Left cardiac atrium (tissue), 4 donors: ENCODE data around the gene DNM1. TPM values are rescaled to one million over a fixed set of nuclear protein-coding genes. Genes with fewer than 3 reads are reported as not detected.
A peak's percentile ranks its signal among the peaks of the same experiment; 100 is the strongest.

Experiments used
- ATAC-seq, 2 donors: fragments of 200-7000 bp; cut with Tn5 transposase; one replicate each; pipeline ENCODE4 v1.9.1; 2020; ENCODE audit warnings: mild to moderate bottlenecking in 2 of 2, moderate library complexity in 2 of 2
- DNase-seq: peaks from one replicate; pipeline ENCODE4 v3.0.0-alpha.2; 2020
- intact Hi-C, 2 donors: fragments of 100-400 bp; cut with DNase I; formaldehyde crosslinking; loops; one replicate each; pipeline versions ENCODE4 v1.14.1 to v1.15.1; 2022 to 2023
- microRNA-seq, 2 donors: library from miRNA; unstranded; fragments of <30 nt; microRNA quantifications; one replicate each; pipeline ENCODE4 v1.2.0, GENCODE V29; 2020
- total RNA-seq, 2 donors: library from RNA; stranded (reverse); fragmentation: NEBNext Ultra II Directional; extraction: Animal tissue kit (Norgen Biotek cat#: 25700); gene quantifications; one replicate each; pipeline ENCODE4 v1.2.1, GENCODE V29; 2021
- donor health status: DM: no; HTN: yes; CAD: no.
- donor health status: DM: no; HTN: yes; CAD: no; lungs with severe emphysema.
- donor health status: DM: yes; HTN: yes; CAD: no.
- donor health status: Dilated cardiomyopathy.

Gene DNM1
- total RNA-seq, 2 donors from 2014 or later = 11.3 to 14.0 TPM

DNA sequence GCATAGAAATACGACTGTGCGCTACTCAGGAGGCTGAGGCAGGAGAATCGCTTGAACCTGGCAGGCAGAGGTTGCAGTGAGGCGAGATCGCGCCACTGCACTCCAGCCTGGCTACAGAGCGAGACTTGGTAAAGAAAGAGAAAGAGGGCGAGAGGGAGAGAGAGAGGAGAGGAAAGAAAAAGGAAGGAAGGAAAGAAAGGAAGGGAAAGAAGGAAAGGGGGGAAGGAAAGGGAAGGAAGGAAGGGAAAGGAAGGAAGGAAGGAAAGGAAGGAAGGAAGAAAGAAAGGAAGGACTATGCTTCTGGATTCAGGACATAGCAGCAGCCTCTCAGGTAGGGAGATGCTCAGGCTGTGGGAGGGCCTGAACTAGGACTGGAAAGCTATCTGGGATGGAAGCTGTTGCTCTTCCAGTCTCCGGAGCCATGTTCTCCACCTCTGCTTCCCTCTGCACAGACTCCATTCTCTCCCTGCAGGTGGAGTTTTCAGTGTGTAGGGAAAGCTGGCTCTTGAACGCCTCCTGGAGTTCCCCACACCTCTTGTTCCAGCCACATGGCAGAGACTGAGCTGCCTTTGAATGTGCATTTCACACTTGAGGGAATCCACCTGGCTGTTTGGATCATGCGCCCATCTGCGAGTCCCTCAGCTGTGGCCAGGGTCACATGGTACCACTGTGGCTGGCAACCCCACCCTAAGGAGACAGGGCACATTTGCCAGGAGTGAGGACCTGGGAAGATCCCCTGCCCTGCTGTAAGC lies 82.0 kb downstream of the DNM1 start:
- ATAC-seq (no peak), DNase-seq (no peak)
- intact Hi-C loops = no loop called here

DNA sequence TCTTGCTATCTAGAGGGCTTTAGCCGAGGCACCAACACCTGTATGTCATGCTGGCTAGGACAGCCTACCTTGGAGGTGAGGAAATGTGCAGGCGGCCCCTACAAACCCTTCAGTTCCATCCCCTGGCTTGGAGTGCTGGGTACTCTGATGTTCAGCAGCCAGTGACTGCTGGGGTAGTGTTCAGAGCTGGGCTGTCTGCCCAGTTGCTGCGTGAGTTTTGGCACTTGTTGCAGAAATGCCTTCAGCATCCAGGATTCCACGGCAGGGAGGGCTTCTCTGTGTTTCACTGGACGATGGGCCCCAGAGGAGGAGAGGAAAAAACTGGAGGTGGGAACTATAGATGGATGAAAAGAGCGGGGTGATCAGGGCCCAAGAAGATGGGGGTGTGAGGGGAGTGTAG lies 83.3 kb downstream of the DNM1 start:
- peak; percentile 53 for DNase-seq
- ATAC-seq = peak; percentile 71 to 84
- intact Hi-C loops = no loop called here

DNA sequence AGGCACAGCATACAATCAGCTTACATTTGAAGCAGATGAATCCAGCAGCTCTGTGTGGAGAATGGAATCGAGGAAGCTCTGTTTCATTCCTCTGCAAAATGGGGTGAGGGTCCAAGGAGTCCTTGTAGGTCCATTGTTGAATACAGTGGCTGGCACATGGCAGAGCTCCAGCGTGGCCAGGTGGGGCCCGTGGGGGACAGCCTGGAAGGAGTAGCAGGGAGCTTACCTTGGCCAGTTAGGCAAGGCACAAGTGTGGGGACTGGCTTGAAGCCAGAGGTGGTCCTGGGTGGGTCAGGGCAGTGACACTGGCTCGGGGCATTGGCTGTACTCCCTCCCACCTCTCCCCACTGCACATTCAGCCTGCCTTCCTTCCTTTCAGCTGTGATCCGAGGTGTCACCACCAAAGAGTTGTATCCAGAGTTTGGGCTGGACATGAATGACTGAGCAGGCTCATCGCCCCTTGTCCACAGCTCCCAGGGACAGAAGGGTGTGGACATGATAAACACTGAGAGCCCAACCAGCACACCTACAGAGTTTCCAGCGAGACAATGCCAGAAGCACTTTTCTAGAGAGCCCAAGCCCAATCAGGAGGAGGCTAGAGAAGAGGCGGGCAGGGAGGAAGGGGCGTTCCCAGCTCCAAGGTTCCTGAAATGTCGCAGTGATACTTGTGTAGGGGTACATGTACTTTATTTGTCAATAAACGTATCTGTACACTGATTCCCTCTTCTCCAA lies 85.3 kb downstream of the DNM1 start:
- intact Hi-C loops = no loop called here
- ATAC-seq (no peak), DNase-seq (no peak)

DNA sequence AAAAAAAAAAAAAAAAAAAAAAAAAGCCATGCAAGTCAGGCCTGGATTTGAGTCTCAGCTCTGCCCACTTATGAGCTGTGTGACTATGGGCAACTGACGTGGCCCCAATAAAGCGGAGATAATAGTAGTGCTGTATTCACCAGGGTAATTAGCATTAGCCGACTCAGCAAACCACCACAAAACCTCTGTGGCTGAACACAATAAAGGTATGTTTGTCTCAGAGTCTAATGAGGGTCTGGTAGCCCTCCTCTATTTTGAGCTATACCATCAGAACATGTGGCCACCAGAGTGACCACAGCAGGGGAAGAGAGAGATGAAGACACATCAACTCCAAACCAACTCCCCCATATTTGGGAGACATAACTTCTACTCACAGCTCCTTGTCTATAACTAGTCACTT lies 88.8 kb downstream of the DNM1 start:
- no peak for DNase-seq
- no peak for ATAC-seq
- intact Hi-C loops = loop anchor here in 1 of 2 donors (10.0 kb wide), 1 partner anchor 123 kb away; no protein-coding TSS in a partner anchor

DNA sequence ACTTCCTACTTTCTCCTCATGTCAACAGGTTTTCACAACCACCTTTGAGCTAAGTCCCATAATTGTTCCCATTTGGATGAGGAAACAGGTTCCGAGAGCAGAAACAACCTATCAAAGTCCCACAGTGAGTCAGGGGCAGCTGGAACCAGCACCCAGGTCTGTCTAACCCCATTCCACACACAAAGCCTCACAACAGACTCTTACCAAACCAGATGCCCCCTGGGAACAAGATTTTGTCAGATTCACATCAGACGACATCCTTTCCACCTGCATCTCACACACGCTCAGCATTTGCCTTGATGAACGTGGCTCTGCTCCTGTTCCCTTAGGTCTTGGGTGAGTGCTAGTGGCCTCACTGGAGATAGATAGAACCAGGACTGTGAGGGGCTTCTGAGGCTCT lies 89.9 kb downstream of the DNM1 start:
- no peak for DNase-seq
- no peak for ATAC-seq
- intact Hi-C loops = loop anchor here in 1 of 2 donors (10.0 kb wide), 1 partner anchor 122 kb away; no protein-coding TSS in a partner anchor

DNA sequence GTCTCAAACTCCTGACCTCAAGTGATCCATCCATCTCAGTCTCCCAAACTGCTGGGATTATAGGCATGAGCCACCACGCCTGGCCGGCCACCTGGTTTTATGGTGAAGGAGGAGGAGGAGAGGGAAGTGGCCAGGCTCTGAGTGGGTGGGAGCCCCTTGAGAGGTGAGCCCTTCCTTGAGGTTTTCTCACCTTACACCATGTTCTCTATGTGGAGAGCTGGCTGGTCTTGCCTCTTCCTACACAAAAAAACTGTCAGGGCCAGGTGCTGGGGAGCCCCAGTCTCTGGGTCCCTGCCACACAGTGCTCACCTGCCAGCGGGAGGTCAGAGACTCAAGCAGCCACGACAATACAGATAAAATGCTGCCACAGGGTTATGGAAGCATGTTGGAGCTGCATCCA lies 91.0 kb downstream of the DNM1 start:
- intact Hi-C loops = loop anchor here in 1 of 2 donors (10.0 kb wide), 1 partner anchor 121 kb away; no protein-coding TSS in a partner anchor
- DNase-seq = no peak
- no peak for ATAC-seq

DNA sequence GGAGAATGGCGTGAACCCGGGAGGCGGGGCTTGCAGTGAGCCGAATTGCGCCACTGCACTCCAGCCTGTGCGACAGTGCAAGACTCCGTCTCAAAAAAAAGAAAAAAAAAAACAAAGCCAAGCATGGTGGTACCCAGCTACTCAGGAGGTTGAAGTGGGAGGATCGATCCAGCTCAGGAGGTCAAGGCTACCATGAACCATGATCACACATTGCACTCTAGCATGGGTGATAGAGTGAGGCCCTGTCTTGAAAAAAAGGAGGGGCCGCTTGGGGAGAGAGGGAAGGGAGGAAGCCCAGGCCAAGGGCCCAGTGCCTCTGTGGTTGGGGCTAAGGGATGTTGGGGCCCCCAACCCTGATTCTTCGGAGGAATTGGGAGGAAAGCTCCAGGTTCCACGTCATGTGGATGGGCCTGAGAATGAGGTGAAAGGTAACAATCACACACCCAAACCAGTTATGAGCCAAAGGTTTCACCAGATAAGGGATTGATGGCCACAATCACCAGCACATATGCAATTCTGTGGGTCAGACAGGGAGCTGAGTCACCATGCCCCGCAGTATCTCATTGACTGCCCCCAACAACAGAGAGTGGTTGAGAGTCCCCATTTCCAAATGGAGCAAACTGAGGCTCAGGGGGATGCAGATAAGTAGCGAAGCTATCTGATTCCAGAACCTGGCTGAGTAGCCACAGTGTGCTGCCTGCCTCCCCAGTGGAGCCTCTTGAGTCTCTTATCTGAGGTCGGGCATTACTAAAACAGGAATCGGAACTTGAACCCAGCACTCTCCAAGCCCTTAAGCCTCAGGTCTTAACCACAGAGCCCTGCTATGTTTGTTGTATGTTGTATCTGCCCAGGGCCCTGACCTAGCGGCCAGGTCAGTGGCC lies 93.4 kb downstream of the DNM1 start:
- ATAC-seq (no peak), DNase-seq (no peak)
- intact Hi-C loops = loop anchor here in 1 of 2 donors (5.0 to 10.0 kb wide), 2 partner anchors 46 to 118 kb away; partner anchors contain the start of gene SLC27A4

DNA sequence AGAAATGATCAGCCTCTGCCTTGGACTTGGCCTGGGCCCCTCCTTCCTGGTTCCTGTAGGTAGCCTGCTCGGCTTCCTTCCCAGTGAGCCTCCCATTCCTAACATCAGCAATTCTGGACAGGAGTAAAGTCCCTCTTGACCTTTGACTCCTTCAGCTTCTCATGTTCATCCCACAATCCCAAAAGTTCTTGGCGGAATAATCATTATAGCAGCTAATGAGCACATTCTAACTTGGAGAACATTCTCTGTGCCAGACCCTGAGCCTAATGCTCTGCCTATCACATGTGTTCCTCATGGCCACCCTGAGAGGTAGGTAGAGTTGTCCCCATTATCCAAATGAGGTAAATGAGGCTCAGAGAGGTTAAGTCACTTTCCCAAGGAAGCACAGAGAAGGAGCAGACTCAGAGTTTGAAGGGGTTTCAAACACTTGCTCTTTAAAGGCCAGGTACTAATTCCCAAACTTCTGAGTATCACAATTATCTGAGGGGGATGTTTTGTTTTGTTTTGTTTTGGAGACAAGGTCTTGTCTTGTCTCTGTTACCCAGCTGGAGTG lies 94.1 kb downstream of the DNM1 start:
- DNase-seq = no peak
- intact Hi-C loops = loop anchor here in 1 of 2 donors (5.0 to 10.0 kb wide), 2 partner anchors 45 to 118 kb away; partner anchors contain the start of gene SLC27A4
- no peak for ATAC-seq

DNA sequence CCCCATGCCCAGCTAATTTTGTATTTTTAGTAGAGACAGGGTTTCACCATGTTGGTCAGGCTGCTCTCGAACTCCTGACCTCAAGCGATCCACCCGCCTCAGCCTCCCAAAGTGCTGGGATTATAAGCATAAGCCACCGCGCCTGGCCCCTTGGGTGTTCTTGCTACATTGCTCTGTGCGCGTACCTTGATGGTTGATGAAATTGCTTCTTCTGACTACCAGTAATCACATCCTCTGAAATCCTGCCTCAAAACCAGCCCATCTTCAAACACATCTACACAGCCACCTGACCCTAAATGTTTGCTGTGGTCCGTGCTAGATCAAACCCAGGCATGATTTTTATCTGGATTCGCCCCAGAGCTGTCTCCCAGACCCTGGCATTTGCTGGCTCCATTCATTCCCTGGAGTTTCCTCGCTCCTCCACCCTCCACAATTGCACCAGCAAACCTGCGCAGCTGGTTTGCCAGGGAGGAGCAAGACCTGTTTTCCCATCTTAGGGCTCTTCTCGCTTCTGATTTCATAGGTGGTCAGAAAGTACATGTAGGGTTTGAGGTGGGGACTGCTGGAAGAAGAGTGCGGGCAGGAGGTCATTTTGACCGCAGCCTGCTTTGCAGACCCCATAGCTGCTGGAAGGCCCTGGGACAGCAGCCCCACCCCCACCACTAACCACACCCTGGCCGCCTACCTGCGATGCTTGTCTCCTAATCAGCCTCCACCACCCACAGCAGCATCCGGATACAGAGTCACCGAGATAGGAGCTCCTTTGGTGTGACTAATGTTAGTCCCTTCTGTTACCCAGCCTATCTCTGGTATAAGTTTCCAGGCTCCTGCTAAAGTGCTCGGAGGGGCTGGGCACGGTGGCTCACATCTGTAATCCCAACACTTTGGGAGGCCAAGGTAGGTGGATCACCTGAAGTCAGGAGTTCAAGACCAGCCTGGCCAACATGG lies 95.6 kb downstream of the DNM1 start:
- no peak for DNase-seq
- intact Hi-C loops = loop anchor here in 1 of 2 donors (5.0 to 10.0 kb wide), 2 partner anchors 43 to 116 kb away; partner anchors contain the start of gene SLC27A4
- no peak for ATAC-seq

DNA sequence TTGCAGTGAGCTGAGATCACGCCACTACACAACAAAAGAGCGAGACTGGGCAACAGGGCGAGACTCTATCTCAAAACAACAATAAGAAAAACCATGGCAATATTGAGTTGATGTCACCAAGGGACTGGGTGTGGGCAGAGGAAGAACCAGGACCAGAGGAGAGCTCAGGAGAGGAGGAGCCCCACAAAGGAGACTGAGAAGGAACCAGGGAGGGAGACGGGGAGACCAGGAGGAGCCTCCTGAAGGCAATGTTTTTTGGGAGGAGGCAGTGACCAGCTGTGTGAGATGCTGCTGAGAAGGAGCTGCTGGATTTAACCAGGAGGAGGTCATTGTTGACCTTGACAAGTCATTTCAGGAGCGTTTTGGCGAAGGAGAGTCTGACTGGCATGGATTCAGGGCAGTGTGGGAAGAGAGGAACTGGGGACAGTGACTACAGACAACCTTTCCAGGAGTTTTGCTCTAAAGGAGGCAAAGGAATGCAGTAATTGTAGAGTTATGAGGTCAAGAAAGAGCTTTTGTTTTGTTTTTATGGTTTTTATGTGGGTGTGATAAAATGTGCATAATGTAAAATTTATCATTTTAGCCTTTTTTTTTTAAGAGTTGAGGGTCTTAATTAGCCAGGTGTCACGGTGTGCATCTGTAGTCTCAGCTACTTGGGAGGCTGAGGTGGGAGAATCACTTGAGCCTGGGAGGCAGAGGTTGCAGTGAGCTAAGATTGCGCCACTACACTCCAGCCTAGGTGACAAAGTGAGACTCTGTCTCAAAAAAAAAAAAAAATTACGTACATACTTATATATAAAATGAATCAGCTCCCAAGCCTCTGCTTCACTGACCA lies 101.2 kb downstream of the DNM1 start:
- ATAC-seq = no peak
- intact Hi-C loops = no loop called here
- DNase-seq = no peak

Small RNAs within 50 kb of the gene (microRNA-seq; reads per million reads assigned to microRNA genes)
- gene MIR199B (1,748 to 1,900 reads per million in 2 donors), gene MIR3154 (0.40 to 0.82 reads per million in 2 donors)

Other genes with a start within 250 kb of the DNM1 start
- 10 to 100 TPM; 24.9 to 27.3 TPM for gene EEIG1, start 222.4 kb upstream of the DNM1 start, total RNA-seq
- 1 to 10 TPM; 5.8 to 6.1 TPM for gene NAIF1, start 136.1 kb upstream of the DNM1 start, total RNA-seq
- gene SLC25A25, start 135.1 kb upstream of the DNM1 start, total RNA-seq = 10 to 100 TPM; 13.7 to 29.8 TPM
- gene PTGES2, start 75.7 kb upstream of the DNM1 start, total RNA-seq = 100 to 1,000 TPM; 111 to 155 TPM
- gene LCN2, start 53.9 kb upstream of the DNM1 start, total RNA-seq = under 1 TPM in 1 of 2 donors, not detected in 1; 0.38 TPM
- 10 to 100 TPM; 45.3 to 46.2 TPM for gene BBLN, start 43.1 kb upstream of the DNM1 start, total RNA-seq
- 10 to 100 TPM; 67.1 to 68.5 TPM for gene CIZ1, start 11.8 kb upstream of the DNM1 start, total RNA-seq
- gene GOLGA2, start 72.6 kb downstream of the DNM1 start, total RNA-seq = 100 to 1,000 TPM in 1 of 2 donors, 10 to 100 TPM in 1; 85.6 to 113 TPM
- gene SWI5, start 72.9 kb downstream of the DNM1 start, total RNA-seq = 10 to 100 TPM; 17.2 to 18.4 TPM
- 10 to 100 TPM; 23.0 to 26.6 TPM for gene TRUB2, start 119.1 kb downstream of the DNM1 start, total RNA-seq
- gene COQ4, start 119.5 kb downstream of the DNM1 start, total RNA-seq = 10 to 100 TPM; 21.2 to 27.7 TPM
- 10 to 100 TPM; 17.6 to 21.7 TPM for gene SLC27A4, start 137.1 kb downstream of the DNM1 start, total RNA-seq
- gene URM1, start 168.0 kb downstream of the DNM1 start, total RNA-seq = 10 to 100 TPM; 49.8 to 58.0 TPM
- gene CERCAM, start 217.5 kb downstream of the DNM1 start, total RNA-seq = 10 to 100 TPM; 19.1 to 22.8 TPM